SK-N-SH (cell line): ENCODE data around the gene KLHL40.

Experiments used
- EP300 ChIP-seq, 2 experiments: IDR thresholded peaks; 2 replicates each; pipeline versions ENCODE4 v1.4.0 to v1.6.1; 2012; ENCODE audit warnings: borderline replicate concordance in 1 of 2, low read depth in 1 of 2, low read length in 1 of 2
- FOXJ3 ChIP-seq: sonication (generic); formaldehyde crosslinking; IDR thresholded peaks from 2 replicates; pipeline ENCODE4 v1.5.1; 2020; ENCODE audit warnings: mild to moderate bottlenecking, missing genetic modification reagents
- JUND ChIP-seq: IDR thresholded peaks from 2 replicates; pipeline ENCODE4 v1.4.0; 2012
- POLR2AphosphoS5 ChIP-seq: IDR thresholded peaks from 2 replicates; pipeline ENCODE4 v1.6.1; 2012; ENCODE audit warnings: low read depth, low read length
- RAD21 ChIP-seq: IDR thresholded peaks from 2 replicates; pipeline ENCODE4 v1.6.1; 2012; ENCODE audit warnings: mild to moderate bottlenecking, low read length
- REST ChIP-seq: IDR thresholded peaks from 2 replicates; pipeline ENCODE4 v1.6.1; 2012; ENCODE audit warnings: mild to moderate bottlenecking, low read depth, low read length, moderate library complexity
- RXRA ChIP-seq: IDR thresholded peaks from 2 replicates; pipeline ENCODE4 v1.4.0; 2012; ENCODE audit warnings: low read depth, mild to moderate bottlenecking, borderline replicate concordance
- SIN3A ChIP-seq: IDR thresholded peaks from 2 replicates; pipeline ENCODE4 v1.6.1; 2012; ENCODE audit warnings: low read depth, mild to moderate bottlenecking, low read length, moderate library complexity, borderline replicate concordance
- SMC3 ChIP-seq: IDR thresholded peaks from 2 replicates; pipeline ENCODE4 v1.6.1; 2012; ENCODE audit warnings: low read depth, low read length, improper control_type of control experiment
- TF ChIP-seq, protein P1 (sequence below): fragments of 200-600 bp; sonication (generic); IDR thresholded peaks from 2 replicates; pipeline ENCODE4 v1.6.1; 2017; ENCODE audit warnings: antibody characterized with exemption, mild to moderate bottlenecking, moderate library complexity
- TF ChIP-seq, protein P2 (sequence below): IDR thresholded peaks from 2 replicates; pipeline ENCODE4 v1.4.0; 2012; ENCODE audit warnings: low read depth
- TF ChIP-seq, protein P3 (sequence below): fragments of 150-350 bp; IDR thresholded peaks from 2 replicates; pipeline ENCODE4 v1.6.1; 2017; ENCODE audit warnings: antibody characterized with exemption, low read length, low read depth, borderline replicate concordance

DNA sequence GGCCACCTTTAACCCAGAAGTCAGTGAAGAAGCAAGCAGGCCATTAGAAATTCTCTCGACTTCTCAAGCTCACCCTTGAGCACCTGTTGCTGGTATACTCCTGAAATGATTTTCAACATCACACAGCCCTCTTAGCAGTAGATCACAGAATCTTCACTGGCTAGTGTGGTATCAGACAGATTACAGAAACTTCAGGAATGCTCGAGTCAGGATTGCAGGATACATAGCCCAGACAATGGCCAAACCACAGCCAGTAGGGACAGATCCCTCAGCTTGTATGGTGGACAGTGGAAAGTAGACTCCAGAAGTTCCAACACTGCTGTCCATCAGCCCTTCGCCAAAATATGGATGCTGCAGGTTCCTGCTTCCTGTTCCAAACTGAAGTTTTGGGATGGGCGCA, 4.5 kb upstream of the KLHL40 start:
- TF ChIP-seq, protein P1, sequence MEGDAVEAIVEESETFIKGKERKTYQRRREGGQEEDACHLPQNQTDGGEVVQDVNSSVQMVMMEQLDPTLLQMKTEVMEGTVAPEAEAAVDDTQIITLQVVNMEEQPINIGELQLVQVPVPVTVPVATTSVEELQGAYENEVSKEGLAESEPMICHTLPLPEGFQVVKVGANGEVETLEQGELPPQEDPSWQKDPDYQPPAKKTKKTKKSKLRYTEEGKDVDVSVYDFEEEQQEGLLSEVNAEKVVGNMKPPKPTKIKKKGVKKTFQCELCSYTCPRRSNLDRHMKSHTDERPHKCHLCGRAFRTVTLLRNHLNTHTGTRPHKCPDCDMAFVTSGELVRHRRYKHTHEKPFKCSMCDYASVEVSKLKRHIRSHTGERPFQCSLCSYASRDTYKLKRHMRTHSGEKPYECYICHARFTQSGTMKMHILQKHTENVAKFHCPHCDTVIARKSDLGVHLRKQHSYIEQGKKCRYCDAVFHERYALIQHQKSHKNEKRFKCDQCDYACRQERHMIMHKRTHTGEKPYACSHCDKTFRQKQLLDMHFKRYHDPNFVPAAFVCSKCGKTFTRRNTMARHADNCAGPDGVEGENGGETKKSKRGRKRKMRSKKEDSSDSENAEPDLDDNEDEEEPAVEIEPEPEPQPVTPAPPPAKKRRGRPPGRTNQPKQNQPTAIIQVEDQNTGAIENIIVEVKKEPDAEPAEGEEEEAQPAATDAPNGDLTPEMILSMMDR, result no peak
- TF ChIP-seq, protein P2, sequence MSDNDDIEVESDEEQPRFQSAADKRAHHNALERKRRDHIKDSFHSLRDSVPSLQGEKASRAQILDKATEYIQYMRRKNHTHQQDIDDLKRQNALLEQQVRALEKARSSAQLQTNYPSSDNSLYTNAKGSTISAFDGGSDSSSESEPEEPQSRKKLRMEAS, result no peak
- no peak for TF ChIP-seq POLR2AphosphoS5
- TF ChIP-seq RAD21, result no peak
- TF ChIP-seq JUND, result no peak
- TF ChIP-seq EP300 (IDR thresholded peaks at IDR 0.05; ENCODE audit: borderline replicate concordance in 1 of 2, low read depth in 1 of 2, low read length in 1 of 2), result no peak
- TF ChIP-seq SMC3, result no peak
- TF ChIP-seq, protein P3, sequence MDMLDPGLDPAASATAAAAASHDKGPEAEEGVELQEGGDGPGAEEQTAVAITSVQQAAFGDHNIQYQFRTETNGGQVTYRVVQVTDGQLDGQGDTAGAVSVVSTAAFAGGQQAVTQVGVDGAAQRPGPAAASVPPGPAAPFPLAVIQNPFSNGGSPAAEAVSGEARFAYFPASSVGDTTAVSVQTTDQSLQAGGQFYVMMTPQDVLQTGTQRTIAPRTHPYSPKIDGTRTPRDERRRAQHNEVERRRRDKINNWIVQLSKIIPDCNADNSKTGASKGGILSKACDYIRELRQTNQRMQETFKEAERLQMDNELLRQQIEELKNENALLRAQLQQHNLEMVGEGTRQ, result no peak
- no peak for TF ChIP-seq SIN3A
- no peak for TF ChIP-seq REST
- TF ChIP-seq RXRA, result no peak
- TF ChIP-seq FOXJ3 (CRISPR knock-in tag), result no peak
